ENCODE results near the gene AVPR1B. TPM values are rescaled to one million over a fixed set of nuclear protein-coding genes. Genes with fewer than 3 reads are reported as not detected.

The AVPR1B gene
- total RNA-seq, 1 donor from 2014 or later: not detected

DNA sequence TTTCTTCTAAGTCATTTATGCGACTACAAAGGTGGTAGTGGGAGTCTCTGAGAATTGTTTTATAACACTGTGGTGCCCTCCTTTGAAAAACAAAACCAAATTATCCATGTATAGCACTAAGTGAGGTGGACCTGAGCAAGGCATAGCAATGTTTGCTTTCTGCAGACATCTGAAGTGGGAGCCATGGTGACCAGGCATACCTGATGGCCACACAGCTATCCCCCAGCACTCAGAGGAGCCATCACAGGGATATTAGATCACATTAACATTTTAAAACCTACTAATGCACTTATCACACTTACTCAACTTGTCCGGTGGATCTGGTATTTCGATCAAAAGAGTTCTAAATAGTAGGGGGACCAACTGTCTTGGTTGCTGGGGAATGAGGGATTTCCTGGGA, 24.8 kb upstream of the AVPR1B start:
- H3K4me1 ChIP-seq: no peaks in the 10 kb centered on the region
- H3K4me3 ChIP-seq: no peak overlapping the region
- TF ChIP-seq, protein P1, sequence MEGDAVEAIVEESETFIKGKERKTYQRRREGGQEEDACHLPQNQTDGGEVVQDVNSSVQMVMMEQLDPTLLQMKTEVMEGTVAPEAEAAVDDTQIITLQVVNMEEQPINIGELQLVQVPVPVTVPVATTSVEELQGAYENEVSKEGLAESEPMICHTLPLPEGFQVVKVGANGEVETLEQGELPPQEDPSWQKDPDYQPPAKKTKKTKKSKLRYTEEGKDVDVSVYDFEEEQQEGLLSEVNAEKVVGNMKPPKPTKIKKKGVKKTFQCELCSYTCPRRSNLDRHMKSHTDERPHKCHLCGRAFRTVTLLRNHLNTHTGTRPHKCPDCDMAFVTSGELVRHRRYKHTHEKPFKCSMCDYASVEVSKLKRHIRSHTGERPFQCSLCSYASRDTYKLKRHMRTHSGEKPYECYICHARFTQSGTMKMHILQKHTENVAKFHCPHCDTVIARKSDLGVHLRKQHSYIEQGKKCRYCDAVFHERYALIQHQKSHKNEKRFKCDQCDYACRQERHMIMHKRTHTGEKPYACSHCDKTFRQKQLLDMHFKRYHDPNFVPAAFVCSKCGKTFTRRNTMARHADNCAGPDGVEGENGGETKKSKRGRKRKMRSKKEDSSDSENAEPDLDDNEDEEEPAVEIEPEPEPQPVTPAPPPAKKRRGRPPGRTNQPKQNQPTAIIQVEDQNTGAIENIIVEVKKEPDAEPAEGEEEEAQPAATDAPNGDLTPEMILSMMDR (IDR thresholded peaks at IDR 0.05): no peak
- H3K27me3 ChIP-seq: no peaks in the 10 kb centered on the region
- no peaks in the 10 kb centered on the region for H3K9me3 ChIP-seq
- no peak for DNase-seq (ENCODE audit: low spot score in 2 of 2)
- intact Hi-C loops (cut with DNase I): no loop called here
- H3K36me3 ChIP-seq: no peaks in the 10 kb centered on the region
- H3K27ac ChIP-seq: no peak overlapping the region

DNA sequence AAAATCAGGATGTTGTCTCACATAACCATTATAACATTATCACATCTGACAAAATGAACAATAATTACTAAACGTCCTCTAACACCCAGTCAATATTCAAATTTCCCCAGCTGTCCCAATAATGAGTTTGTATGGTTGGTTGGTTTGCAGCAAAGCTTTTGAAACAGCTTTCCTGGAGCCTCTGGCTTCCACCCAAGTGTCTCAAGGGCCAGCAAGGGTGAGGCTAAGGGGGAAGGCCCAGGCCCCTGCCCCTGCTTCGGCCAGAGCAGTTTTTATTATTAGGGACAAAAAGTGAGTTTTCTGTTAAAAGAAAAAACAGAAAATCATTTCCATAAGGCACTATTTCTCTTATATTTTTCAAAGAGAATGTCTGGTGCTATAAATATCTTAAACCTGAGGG, 19.1 kb upstream of the AVPR1B start:
- no peaks in the 10 kb centered on the region for H3K36me3 ChIP-seq
- TF ChIP-seq, protein P1 (IDR thresholded peaks at IDR 0.05): no peak

GRCh38 chr1:206135248-206135647, 18.1 kb upstream of the AVPR1B start:
- DNase-seq (ENCODE audit: low spot score in 2 of 2): no peak
- intact Hi-C loops (cut with DNase I): no loop called here
- no peak overlapping the region for H3K27ac ChIP-seq
- H3K27me3 ChIP-seq: no peaks in the 10 kb centered on the region
- no peak overlapping the region for H3K4me3 ChIP-seq
- no peaks in the 10 kb centered on the region for H3K36me3 ChIP-seq
- H3K4me1 ChIP-seq: no peaks in the 10 kb centered on the region
- H3K9me3 ChIP-seq: no peaks in the 10 kb centered on the region
- TF ChIP-seq, protein P1 (IDR thresholded peaks at IDR 0.05): no peak

More for the DNA sequence above, 19.1 kb upstream of the AVPR1B start:
- no peaks in the 10 kb centered on the region for H3K27me3 ChIP-seq
- H3K9me3 ChIP-seq: no peaks in the 10 kb centered on the region
- no peak overlapping the region for H3K4me3 ChIP-seq
- no peak for DNase-seq (ENCODE audit: low spot score in 2 of 2)
- intact Hi-C loops (cut with DNase I): no loop called here
- no peaks in the 10 kb centered on the region for H3K4me1 ChIP-seq
- H3K27ac ChIP-seq: no peak overlapping the region

DNA sequence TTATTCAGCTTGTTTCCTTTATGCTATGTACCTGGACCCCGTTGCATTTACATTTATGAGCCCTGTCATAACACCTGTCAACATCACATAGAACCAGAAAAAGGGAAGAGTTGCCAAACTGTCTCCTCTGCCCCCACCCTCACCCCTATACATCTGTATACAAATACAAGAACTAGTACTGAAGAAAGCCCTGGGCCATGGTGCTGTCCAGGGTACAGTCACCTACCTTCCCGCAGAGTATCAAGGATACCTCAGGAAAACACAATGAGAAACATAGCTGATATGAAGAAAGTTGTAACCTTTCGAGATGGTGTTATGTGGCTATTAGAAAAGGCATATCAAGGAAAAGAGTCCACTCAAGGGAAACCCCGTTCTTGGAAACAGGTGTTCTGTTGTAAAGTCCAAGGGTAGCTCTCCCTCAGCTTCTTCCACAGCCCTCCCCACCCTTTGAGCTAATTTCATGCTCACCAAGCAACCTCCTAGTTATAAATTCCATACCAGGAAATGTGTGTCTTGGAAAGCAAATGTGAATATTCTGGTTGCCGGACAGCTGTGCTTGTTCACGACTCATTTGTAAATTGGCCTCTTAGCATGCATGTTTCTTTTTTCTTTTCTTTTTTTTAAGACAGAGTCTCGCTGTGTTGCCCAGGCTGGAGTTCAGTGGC, 16.7 kb upstream of the AVPR1B start:
- Histone ChIP-seq H3K9me3 (no peaks in the 10 kb centered on the region), H3K27ac (no peak overlapping the region), H3K27me3 (no peaks in the 10 kb centered on the region), H3K36me3 (no peaks in the 10 kb centered on the region), H3K4me3 (no peak overlapping the region), H3K4me1 (no peaks in the 10 kb centered on the region)
- TF ChIP-seq, protein P1 (IDR thresholded peaks at IDR 0.05): no peak
- intact Hi-C loops (cut with DNase I): no loop called here
- DNase-seq (ENCODE audit: low spot score in 2 of 2): no peak

DNA sequence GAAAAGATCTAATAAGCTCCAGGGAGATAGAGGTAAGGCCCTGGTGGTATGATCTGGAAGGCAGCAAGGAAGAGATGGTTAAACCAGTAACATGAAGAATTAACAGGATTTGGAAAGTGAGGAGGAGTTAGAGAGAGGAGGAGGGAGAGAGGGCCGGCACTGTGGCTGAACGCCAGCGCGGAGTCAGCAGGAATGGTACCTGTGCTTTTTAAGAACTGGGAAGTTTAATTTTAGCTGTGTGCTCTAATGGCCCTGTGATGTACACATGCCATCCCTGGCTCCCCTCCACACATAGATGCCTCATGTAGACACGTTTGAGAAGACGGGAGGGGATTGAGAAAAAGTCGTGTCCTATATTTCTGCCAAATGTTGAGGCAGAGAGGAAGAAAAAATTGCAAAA, 13.8 kb upstream of the AVPR1B start:
- no peak for DNase-seq (ENCODE audit: low spot score in 2 of 2)
- H3K4me3 ChIP-seq: no peak overlapping the region
- H3K27me3 ChIP-seq: no peaks in the 10 kb centered on the region
- no peaks in the 10 kb centered on the region for H3K9me3 ChIP-seq
- no peaks in the 10 kb centered on the region for H3K4me1 ChIP-seq
- intact Hi-C loops (cut with DNase I): no loop called here
- no peak overlapping the region for H3K27ac ChIP-seq
- TF ChIP-seq, protein P1 (IDR thresholded peaks at IDR 0.05): no peak
- H3K36me3 ChIP-seq: no peaks in the 10 kb centered on the region

- intact Hi-C loops (cut with DNase I): no loop called here
- no peak for DNase-seq (ENCODE audit: low spot score in 2 of 2)
- H3K4me3 ChIP-seq: no peak overlapping the region
- H3K9me3 ChIP-seq: no peaks in the 10 kb centered on the region
- TF ChIP-seq, protein P1 (IDR thresholded peaks at IDR 0.05): no peak
- H3K27me3 ChIP-seq: no peaks in the 10 kb centered on the region
- no peak overlapping the region for H3K27ac ChIP-seq
- H3K4me1 ChIP-seq: no peaks in the 10 kb centered on the region
- no peaks in the 10 kb centered on the region for H3K36me3 ChIP-seq
Measured at GRCh38 chr1:206128196-206128595, 11.0 kb upstream of the AVPR1B start.

Measured in ascending aorta (tissue), 2 donors.